ENCODE measurements around the gene FARS2.

FARS2 gene

GRCh38 chr6:5469101-5469846, 208.0 kb downstream of the FARS2 start:
- no peak for DNase-seq (ENCODE audit: low read depth)

- DNase-seq (ENCODE audit: low read depth), result peak; percentile 25
Observed at GRCh38 chr6:5471044-5471443, 209.7 kb downstream of the FARS2 start.

- DNase-seq (ENCODE audit: low read depth), result no peak
Observed at GRCh38 chr6:5471637-5472398, 210.5 kb downstream of the FARS2 start.

GRCh38 chr6:5472571-5472970, 211.3 kb downstream of the FARS2 start:
- DNase-seq (ENCODE audit: low read depth), result no peak

GRCh38 chr6:5475779-5476178, 214.5 kb downstream of the FARS2 start:
- DNase-seq (ENCODE audit: low read depth), result no peak

GRCh38 chr6:5478380-5478779, 217.1 kb downstream of the FARS2 start:
- DNase-seq (ENCODE audit: low read depth), result no peak

- DNase-seq (ENCODE audit: low read depth), result no peak
Observed at GRCh38 chr6:5481033-5481432, 219.7 kb downstream of the FARS2 start.

GRCh38 chr6:5481750-5482149, 220.4 kb downstream of the FARS2 start:
- DNase-seq (ENCODE audit: low read depth), result no peak

- DNase-seq (ENCODE audit: low read depth), result no peak
Observed at GRCh38 chr6:5482619-5483018, 221.3 kb downstream of the FARS2 start.

- DNase-seq (ENCODE audit: low read depth), result no peak
Observed at GRCh38 chr6:5484692-5485091, 223.4 kb downstream of the FARS2 start.

- DNase-seq (ENCODE audit: low read depth), result no peak
Observed at GRCh38 chr6:5486214-5486613, 224.9 kb downstream of the FARS2 start.

- DNase-seq (ENCODE audit: low read depth), result no peak
Observed at GRCh38 chr6:5490501-5491069, 229.3 kb downstream of the FARS2 start.

- DNase-seq (ENCODE audit: low read depth), result no peak
Observed at GRCh38 chr6:5492356-5492755, 231.0 kb downstream of the FARS2 start.

- no peak for DNase-seq (ENCODE audit: low read depth)
Observed at GRCh38 chr6:5493806-5494205, 232.5 kb downstream of the FARS2 start.

- no peak for DNase-seq (ENCODE audit: low read depth)
Observed at GRCh38 chr6:5497896-5498578, 236.7 kb downstream of the FARS2 start.

- DNase-seq (ENCODE audit: low read depth), result no peak
Observed at GRCh38 chr6:5498579-5498899, 237.2 kb downstream of the FARS2 start.

GRCh38 chr6:5499644-5500306, 238.5 kb downstream of the FARS2 start:
- DNase-seq (ENCODE audit: low read depth), result no peak

- DNase-seq (ENCODE audit: low read depth), result no peak
Observed at GRCh38 chr6:5501837-5502236, 240.5 kb downstream of the FARS2 start.

GRCh38 chr6:5504078-5504477, 242.8 kb downstream of the FARS2 start:
- no peak for DNase-seq (ENCODE audit: low read depth)

- no peak for DNase-seq (ENCODE audit: low read depth)
Observed at GRCh38 chr6:5506149-5506548, 244.8 kb downstream of the FARS2 start.

GRCh38 chr6:5506597-5506996, 245.3 kb downstream of the FARS2 start:
- DNase-seq (ENCODE audit: low read depth), result no peak

- DNase-seq (ENCODE audit: low read depth), result no peak
Observed at GRCh38 chr6:5507131-5507681, 245.9 kb downstream of the FARS2 start.

All from T follicular helper cell (primary cell).